ENCODE measurements around the gene ZMAT5.

Gene ZMAT5

DNA sequence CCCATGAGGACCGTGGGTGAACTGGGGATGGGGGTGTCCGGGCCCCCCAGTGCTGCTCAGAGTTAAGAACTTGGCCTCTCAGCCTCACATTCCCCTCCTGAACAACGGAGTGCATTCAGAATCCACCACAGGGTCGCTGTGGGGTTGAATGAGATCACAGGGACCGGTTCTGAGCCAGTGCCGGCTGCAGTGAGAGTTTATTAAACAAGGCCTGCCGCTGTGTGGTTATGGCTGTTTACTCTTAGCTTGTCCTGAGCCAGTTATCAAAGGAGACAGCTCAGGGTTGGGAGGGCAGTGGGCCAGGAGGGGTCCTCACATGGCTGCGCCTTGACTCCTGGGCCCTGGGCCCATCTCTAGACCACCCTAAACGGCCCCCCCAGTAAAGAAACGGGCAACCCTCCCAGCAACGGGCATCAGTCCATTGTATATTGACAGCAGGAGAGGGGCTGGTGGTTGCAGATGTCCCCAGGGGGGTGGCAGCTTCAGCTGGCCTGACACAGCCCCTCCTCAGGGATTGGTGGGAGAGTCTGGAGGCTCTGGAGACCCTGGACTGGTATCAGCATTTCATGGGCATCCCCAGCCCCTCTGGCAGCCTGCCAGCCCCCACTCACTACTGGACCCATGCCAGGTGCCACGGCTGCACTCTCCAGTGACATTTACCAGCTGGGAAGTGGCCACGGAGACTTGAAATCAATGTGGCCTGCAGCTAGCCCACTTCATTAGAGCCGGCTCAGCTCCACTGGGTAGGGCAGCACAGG is 62.1 kb downstream of the ZMAT5 start:
- peak in 1 of 2 experiments; percentile 47 for DNase-seq

DNA sequence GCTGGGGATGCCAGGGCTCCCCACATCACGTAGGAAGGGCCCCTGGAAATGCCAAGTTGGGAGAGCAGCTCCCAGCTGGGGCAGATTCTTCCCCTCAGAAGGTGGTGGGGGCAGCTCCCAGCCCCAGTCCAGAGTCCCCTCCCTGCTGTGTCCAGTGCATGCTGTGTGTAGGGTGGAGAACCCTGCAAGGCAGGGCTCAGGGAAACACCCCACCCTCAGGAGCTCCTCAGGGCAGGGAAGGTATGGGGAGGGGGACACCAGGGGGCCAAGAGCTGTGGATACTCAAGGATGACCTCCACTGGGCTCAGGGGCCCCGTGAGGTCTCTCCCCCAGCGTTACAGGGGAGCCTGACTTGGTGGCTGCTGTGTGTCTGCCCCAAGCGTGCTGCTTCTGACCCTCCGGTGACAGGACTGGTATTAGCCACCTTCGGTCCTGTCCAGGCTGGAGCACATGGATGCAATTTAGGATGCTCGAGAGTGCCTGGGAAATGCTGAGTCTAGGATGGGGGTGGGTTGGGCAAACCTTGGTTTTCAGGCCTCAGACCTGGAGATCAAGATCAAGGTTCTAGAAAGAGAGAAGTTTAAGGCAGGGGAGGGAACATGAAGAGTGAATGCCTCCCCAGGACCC is 63.1 kb downstream of the ZMAT5 start:
- no peak for DNase-seq

DNA sequence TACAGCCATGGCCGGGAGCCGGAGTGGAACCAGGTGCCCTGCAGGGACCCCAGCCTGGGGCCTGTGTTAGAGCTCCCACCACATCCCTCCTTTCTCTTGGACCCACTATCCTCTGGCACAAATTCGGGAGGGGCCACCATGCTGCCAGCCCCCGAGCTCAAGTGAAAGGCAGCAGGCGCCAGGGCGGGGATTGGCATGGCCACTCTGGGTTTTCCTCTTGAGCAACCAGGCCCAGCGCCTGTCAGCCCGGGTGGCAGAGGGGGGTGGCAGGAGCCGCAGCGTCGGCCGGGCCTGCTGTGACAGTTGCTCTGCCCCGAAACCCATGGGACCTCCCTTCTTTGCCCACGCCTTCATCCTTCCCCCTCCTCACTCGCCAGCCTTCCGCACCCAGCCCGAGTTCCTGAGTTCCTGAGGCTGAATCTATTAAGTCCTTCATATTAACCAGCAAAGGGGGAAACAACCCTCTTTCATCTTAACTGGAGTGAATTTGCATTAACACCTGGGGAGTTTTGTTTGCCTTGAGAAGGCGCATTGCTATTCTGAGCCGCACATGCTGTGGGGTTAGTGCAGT is 63.8 kb downstream of the ZMAT5 start:
- DNase-seq: peak in 1 of 2 experiments; percentile 59

DNA sequence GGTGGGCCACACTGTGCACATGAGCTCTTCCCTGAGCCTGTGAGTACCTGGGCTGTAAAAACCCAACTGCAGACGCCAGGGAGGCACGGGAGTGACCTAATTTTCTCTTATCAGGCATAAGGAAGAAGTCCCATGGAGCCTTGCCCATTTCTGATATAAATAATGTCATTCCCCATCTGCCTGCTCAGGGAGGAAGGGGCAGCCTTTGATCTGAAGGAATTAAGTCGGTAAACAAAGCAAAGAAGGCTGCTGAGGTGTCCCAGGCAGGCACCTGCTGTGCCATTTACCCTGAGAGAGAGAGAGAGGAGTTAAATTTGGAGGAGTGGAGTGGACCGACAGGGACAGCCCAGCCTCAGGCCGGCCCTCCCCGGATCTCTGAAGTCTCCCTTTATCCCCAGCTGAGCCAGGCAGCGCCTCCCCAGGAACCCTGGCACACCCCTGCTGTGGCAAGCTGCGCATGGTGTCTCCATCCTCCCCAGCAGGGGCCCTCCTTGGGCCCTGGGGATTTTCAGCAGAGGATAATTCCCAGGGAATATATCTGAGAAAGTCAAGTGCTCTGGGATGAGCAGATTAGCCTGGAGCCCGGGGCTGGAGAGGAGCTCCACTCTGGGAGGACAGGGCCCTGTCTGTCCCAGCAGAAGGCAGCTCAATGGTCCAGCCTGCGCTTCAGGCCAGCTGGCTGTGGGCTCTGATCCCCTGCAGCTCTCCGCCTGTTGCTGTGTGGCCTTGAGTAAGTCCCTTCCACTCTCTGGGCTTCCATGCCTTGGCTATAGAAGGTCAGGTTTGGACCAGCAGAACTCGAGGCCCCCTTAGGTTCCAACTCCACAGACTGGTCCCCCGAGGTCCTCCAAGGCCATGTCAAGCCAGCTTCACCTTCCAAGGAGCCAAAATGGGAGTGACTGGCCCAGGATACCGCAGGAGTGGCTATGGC is 64.5 kb downstream of the ZMAT5 start:
- DNase-seq: peak; percentile 87 to 96

DNA sequence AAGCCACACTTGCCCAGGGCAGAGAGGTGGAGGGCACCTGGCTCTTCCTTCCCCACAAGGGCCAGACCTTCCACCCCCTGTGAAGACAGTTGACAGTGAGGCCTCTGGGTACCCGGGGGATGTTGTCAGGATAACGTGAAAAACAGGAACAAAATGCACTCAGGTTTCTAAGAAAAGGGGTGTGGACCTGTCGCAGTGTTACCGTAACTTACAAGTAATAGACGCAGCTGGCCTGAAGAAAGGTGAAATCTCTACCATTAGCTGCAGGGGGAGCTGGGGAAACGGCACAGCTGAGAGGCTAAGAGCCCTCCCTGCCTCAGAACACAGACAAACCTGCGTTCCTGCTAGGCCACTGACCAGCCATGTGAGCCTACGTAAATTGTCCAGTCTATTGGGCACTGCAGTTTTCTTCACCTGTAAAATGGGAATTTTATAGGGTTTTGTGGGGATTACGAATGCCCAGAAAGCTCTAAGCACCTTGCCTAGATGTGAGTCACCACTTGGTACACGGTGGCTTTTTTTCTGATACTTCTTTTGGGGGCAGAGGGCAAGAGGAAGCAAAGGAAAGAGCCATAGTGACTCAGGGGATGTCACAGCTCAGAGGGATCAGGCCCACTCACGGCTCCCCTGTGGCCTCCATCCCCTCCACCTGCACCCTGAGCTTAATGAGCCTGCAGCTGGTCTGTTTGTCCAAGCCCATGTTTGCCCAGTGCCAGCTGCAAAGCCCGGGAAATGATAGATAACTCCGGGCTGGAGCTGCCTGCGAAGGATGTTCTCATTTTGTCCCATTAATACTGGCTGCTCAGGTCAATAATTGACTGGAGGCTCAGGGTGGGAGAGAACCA is 65.4 kb downstream of the ZMAT5 start:
- DNase-seq: peak; percentile 30 to 65

DNA sequence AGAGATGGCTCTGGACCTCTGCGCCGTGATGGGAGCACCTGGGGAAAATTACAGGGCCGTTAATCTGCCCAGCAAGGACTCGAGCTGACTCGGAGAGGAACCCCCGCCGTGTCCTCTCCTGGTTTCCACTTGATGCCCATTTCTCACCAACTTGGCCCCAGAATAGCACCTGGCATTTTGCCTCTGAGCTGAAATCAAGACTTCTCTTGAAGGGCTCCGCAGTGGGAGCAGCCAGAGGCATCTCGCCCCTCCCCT is 66.0 kb downstream of the ZMAT5 start:
- DNase-seq: no peak

DNA sequence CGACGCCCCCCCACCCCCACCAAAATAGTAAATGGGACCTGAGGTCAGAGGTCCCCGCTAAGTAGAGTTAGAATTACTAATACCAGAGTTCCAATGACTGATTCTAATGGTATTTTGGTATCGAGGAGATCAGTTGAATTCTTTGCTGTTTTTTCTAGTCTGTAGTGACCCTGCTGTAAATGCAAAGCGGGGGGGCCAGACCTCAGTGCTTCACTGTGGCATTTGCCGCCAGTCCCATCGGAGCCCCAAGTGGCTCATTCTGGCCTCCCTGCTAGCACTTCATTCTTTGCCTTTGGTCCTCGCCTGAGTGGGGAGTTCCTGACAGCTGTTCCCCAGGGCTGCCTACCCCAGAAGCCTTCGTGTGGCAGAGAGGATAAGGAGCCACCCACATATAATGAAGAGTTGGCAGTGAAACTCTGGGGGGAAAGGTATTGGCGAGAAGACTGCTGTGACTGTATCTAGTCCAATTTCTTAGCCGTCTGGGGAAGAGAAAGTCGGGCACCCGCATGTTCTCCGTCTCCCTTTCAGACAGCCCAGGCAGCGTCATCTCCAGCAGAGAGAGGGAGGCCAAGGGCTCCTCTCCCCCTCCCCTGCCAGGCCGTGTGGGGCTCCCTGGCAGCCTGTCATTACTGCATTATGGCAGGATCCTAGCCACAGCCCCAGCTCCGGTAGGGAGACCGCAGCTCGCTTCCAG is 66.5 kb downstream of the ZMAT5 start:
- peak; percentile 34 to 56 for DNase-seq

DNA sequence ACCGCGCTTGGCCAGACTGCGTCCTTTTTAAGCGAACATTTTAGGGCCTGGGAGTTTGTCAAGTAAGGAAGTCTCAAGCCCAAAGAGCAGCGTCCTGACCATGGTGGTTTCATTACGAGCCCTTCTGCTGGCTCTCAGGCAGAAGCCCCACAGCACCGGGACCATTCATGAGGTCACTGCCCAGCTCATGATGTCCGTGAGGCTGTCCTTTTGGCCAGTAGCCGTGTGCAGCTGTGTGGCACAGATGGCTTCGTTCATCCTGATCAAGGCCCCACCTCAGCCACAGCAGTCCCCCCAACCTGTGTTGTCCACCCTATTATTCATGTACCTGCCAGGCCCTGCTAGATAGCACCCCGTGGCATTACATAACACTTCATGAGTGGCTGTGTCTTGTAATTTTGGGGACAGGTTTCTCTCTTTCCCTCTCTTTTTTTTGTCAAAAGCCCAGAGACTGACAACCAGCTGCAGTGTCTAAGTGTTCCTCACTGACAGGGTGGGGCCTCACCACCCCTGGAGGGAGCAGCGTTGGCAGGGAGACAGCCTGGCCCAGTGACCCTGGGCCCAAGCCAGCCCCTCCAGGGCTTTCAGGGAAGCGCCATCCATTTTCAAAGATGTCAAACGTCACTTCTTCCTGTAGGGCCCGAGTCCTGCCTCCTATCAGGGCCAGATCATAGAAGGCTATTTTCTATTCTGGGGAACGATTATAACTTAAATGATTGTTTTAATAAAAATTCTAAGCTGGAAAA is 68.8 kb downstream of the ZMAT5 start:
- no peak for DNase-seq

DNA sequence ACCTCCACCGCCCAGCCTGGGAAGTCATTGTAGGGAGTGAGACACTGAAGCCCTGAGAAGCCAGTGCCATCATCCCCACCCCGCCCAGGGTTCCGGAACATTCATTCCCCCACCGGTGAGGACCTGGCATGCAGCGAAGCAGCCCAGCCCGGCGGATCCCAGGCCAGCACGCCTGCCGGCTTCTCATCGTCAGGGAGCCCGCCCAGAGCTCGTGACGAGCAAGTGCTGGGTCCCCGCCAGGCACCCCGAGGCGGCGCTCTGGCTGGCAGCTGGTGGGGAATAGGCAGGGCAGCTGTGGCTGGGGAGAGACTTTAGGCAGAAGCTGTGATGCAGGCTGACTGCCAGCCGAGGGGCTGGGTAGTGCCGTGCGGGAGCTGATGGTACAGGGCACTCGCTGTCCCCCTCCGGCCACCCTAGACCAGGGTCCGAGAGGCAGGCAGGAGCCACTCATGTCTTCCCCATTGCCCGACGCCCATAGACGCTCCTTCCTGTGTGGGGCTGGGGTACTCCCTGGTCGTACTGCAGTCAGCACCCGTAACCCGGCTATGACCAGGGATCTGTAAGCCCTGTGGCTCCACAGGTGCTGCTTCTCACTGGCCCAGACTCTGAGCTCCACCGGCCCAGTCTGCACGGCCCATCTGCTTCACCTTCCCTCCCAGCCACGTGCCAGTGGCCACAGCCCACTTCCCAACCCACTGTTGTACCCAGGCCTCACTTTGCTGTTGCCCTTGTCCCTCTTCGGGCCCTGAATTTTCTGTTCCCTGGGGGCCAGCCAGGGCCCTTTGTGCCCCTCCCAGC is 71.5 kb downstream of the ZMAT5 start:
- no peak for DNase-seq

DNA sequence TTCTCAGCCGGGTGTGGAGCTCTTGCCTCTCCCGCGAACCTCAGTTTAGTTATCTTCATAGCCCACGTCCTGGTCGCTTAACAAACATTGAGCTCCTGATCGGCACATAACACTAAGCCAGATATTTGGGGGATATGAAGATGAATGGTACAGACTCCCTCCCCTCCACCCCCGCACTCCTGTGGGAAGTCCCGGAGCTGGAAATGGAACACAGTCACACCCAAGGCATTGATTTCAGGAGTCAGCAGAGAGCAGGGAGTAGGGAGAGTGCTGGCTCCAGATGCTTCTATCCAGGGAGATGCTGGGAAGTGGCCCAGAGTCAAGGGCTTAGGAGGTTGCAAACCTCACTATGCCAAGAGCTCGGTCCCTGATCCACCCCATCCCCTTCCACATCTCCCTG is 73.1 kb downstream of the ZMAT5 start:
- DNase-seq: no peak

DNA sequence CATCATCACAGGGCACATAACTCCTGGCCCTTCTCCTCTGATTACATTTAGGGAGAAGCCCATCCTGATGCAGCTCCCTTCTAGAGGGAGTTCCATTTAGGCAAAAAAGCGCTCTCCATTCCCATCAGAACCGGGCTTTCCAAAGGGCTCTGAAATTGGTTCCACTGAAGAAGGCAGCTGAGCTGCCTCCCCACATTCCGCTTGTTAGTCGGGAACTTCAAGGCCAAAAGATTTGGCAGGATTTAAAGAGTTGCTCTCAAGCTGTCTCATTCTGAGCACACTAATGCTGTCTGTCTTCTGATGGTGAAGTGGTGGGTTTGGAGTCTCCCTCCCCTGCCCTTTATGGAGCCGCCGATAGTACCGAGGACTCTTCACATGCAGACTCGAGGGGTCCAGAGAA is 73.6 kb downstream of the ZMAT5 start:
- no peak for DNase-seq

DNA sequence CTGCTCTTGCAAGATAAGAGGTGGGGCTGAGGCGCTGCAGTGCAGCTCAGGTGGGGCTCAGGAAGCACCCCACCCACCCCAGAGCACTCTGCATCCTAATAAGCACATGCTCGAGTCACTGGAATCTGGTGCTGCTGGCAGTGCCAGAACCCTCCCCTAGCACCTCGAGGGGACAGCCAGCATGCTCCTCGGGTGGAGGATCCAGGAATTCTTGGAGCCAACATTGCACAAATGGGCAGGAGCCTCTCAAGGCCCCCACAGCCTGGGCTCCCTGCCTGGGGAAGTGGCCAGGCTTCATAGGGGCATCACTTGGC is 74.5 kb downstream of the ZMAT5 start:
- no peak for DNase-seq

DNA sequence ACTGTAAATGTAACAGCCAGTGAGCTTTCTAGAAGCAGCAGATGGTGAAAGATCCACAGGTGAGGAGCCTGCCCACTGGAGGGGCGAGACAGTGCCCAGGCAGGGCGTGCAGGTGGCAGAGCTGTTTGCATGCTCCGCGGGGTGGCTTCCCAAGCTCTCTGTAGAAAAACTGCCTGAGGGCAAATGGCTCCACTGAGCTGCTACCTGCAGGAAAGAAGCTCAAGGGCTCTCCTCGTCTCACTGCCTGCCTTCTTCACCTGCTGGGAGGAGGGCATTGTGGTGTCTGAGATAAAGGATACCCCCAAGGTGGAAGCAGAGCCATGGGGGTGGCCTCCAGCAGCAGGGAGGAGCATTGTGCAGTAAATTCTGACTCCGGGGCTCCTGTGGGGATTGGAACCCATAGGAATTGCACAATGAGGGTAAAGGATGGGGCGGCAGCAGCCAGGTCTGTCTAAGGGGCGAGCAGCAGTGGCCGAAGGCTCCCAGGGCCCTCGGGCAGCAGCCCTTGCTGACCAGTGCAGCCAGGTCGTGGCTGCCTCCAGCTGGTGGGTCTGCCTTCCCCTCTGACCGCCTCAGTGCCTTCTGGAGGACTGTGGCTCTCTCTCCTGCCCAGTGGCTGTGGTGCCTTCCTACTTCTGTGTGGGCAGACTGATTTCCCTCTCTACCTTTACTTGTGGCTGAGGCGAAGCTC is 75.0 kb downstream of the ZMAT5 start:
- DNase-seq: no peak

DNA sequence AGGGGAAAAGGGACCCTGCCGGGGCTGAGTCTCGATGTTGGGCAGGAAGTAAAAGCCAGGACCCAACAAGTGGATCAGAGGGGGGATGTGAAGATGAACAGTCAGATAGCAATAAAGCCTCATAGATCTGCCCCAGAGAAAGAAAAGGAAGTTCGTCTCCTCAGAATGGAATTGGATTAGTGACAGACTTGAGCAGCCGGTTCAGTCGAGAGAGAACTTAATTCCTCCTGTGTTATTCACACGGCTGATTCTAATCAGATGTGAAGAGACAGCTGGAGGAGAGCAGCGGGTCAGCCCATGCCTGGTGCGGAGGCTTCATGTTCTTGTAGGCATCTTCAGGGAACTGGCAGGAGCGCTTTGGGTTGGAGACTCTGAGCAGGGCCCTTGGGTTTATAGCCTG is 76.3 kb downstream of the ZMAT5 start:
- DNase-seq: peak; percentile 72 to 91

DNA sequence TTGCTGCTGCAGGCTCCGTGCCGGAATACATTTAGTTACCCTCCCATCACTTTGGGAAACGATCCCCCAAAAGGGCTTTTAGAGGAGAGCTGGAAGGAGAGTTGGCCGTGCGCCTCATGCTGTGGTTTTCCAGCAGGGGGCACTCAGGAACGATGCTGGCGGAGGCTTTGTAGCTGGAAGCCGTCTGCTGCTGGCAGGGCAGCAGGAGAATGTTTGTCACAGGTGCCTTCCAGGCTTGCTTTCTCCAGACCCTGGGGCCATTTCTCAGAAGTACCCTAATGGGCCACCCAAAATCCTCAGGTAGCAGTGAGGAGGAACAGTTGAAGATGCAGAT is 77.0 kb downstream of the ZMAT5 start:
- peak in 1 of 2 experiments; percentile 63 for DNase-seq

DNA sequence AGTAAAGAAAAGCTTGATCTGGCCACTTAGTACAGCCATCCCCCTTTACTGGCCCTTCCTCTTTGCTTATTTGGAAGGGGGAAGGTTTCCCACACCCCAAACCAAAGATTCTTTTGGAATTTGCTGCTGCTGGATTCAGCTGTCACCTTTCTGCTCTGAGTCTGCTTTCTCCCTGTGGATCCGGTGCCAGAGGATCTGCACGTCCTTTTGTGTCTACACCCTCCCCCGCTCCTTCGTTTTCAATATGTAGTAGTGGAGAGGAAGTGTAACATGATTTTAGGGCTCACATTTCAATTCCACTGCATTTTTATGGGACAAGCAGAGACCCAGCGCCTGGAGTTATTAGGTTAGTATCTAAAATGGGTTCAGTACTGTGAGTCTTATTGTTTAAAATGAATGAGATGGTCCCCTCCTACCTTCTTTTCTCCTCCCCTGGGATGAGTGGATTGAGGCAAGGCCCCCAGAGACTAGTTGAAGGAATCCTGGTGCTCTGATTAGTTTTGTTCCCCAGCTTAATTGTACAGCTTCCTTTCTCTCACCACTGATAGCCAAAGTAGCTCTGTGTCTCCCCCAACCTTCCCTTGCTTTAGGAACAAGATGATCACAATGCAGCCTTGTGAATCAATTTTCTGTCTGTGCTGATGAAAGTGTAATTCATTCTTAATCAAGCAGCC is 77.5 kb downstream of the ZMAT5 start:
- no peak for DNase-seq

DNA sequence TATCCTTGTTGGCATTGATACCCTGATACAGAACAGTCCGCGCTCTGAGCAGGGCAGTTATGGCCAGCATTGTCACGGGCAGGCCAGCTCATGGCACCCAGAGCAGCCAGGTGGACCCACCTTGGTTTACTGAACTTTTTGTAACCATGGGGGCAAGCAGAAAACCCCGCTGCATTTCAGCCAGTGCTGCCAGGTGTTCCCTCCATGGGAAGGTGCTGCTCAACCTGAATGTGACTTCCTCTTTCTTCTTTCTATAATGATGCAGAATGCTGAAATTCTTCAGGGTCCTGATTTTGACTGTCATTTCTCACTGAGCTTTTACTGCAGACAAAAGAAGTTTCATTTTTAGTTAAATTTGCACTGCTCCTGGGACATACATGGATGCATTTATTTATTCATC is 82.6 kb downstream of the ZMAT5 start:
- DNase-seq: no peak

DNA sequence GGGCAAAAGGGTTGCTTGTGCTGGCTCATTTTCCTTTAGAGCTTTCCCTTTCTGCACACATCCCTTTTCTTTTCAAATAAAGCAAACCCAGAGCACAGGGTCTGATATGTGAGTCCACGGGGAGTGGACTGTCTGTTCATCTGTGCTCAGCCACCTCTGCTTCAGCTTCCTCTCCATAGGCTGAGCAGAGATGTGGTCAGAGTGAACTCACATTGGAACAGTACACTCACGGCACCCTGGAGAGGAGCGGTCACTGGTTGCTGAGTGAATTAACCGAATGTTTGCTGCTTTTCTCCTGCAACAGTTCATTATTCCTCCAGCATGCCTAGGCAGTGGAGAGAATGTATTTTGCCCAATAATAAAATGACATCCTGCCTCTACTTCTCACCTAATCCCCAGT is 83.3 kb downstream of the ZMAT5 start:
- DNase-seq: no peak
